Astrocyte (in vitro differentiated cells and primary cell): ENCODE results near the gene NCBP2L. TPM values are rescaled to one million over a fixed set of nuclear protein-coding genes. Genes with fewer than 3 reads are reported as not detected.
A peak's percentile ranks its signal among the peaks of the same experiment; 100 is the strongest.

Experiments used
- DNase-seq: peaks from one replicate; pipeline ENCODE4 v3.0.0-alpha.2; 2010; ENCODE audit warnings: low read depth
- FAIRE-seq: peaks from 2 replicates; lab custom pipeline; 2011; peaks lifted over from hg19 to GRCh38; lab: Jason Lieb, UNC
- H2AFZ ChIP-seq: 2 replicates; pipeline ENCODE4 v1.6.0; 2012; ENCODE audit warnings: low read depth, low read length, inconsistent platforms
- H3K27ac ChIP-seq: 2 replicates; pipeline ENCODE4 v1.5.1; 2011; ENCODE audit warnings: low read depth, low read length, inconsistent platforms
- H3K27me3 ChIP-seq: 2 replicates; pipeline ENCODE4 v1.6.0; 2011; ENCODE audit warnings: low read length, inconsistent platforms; ENCODE audit not compliant: insufficient read depth
- H3K36me3 ChIP-seq: 2 replicates; pipeline ENCODE4 v1.5.1; 2011; ENCODE audit warnings: low read length, inconsistent platforms; ENCODE audit not compliant: insufficient read depth
- H3K4me1 ChIP-seq: 2 replicates; pipeline ENCODE4 v1.5.1; 2011; ENCODE audit warnings: low read length, inconsistent platforms; ENCODE audit not compliant: insufficient read depth
- H3K4me2 ChIP-seq: 2 replicates; pipeline ENCODE4 v1.6.0; 2012; ENCODE audit warnings: low read length, inconsistent platforms
- H3K4me3 ChIP-seq: 2 replicates; pipeline ENCODE4 v1.5.1; 2011; ENCODE audit warnings: low read depth, mild to moderate bottlenecking, low read length, inconsistent platforms; ENCODE audit not compliant: insufficient read depth
- H3K79me2 ChIP-seq: 2 replicates; pipeline ENCODE4 v1.6.0; 2012; ENCODE audit warnings: mild to moderate bottlenecking, low read length, inconsistent platforms; ENCODE audit not compliant: insufficient read depth
- H3K9ac ChIP-seq: 2 replicates; pipeline ENCODE4 v1.6.0; 2012; ENCODE audit warnings: mild to moderate bottlenecking, low read length, inconsistent platforms
- H3K9me3 ChIP-seq: 2 replicates; pipeline ENCODE4 v1.5.1; 2012; ENCODE audit warnings: low read depth, mild to moderate bottlenecking, low read length, inconsistent platforms; ENCODE audit not compliant: insufficient read depth
- H4K20me1 ChIP-seq: 2 replicates; pipeline ENCODE4 v1.6.0; 2012; ENCODE audit warnings: low read length, inconsistent platforms; ENCODE audit not compliant: insufficient read depth
- H3K27ac Mint-ChIP-seq: one replicate; pipeline ENCODE4 v1.8.0; 2021; ENCODE audit warnings: mild to moderate bottlenecking, mixed read lengths; ENCODE audit not compliant: unreplicated experiment
- H3K27me3 Mint-ChIP-seq: one replicate; pipeline ENCODE4 v1.8.0; 2021; ENCODE audit warnings: low read depth, mixed read lengths; ENCODE audit not compliant: unreplicated experiment
- H3K36me3 Mint-ChIP-seq: one replicate; pipeline ENCODE4 v1.8.0; 2021; ENCODE audit warnings: low read depth, mixed read lengths; ENCODE audit not compliant: unreplicated experiment
- H3K4me1 Mint-ChIP-seq: one replicate; pipeline ENCODE4 v1.8.0; 2021; ENCODE audit warnings: low read depth, mixed read lengths; ENCODE audit not compliant: unreplicated experiment
- H3K4me3 Mint-ChIP-seq: one replicate; pipeline ENCODE4 v1.8.0; 2021; ENCODE audit warnings: mild to moderate bottlenecking, moderate library complexity, mixed read lengths; ENCODE audit not compliant: unreplicated experiment
- H3K9me3 Mint-ChIP-seq: one replicate; pipeline ENCODE4 v1.8.0; 2021; ENCODE audit warnings: mild to moderate bottlenecking, mixed read lengths; ENCODE audit not compliant: unreplicated experiment
- CTCF ChIP-seq: IDR thresholded peaks from 2 replicates; pipeline ENCODE4 v1.5.1; 2011; ENCODE audit warnings: low read depth, mild to moderate bottlenecking, inconsistent platforms, low read length, moderate library complexity; ENCODE audit not compliant: insufficient read depth
- EZH2 ChIP-seq: IDR thresholded peaks from 2 replicates; pipeline ENCODE4 v1.6.1; 2012; ENCODE audit warnings: mild to moderate bottlenecking, low read length, inconsistent platforms; ENCODE audit not compliant: insufficient read depth
- total RNA-seq: library from RNA; stranded (reverse); gene quantifications from 2 replicates; pipeline ENCODE4 v1.2.1, GENCODE V29; 2021

Gene NCBP2L
- total RNA-seq, 1 donor from 2014 or later = not detected

- FAIRE-seq (no peak), DNase-seq (no peak)
- H3K27me3 Mint-ChIP-seq = peaks cover 13% of the 10 kb centered on the region
- Histone ChIP-seq H2AFZ (no peak overlapping the region), H3K4me2 (no peak overlapping the region), H3K79me2 (no peaks in the 10 kb centered on the region), H3K9ac (no peak overlapping the region), H3K27ac (no peak overlapping the region), H3K36me3 (no peaks in the 10 kb centered on the region), H3K4me1 (peaks cover 5% of the 10 kb centered on the region), H3K27me3 (peaks cover 31% of the 10 kb centered on the region), H3K9me3 (no peaks in the 10 kb centered on the region), H4K20me1 (no peaks in the 10 kb centered on the region), H3K4me3 (no peak overlapping the region)
- H3K27ac Mint-ChIP-seq = no peak overlapping the region
- H3K4me1 Mint-ChIP-seq = no peaks in the 10 kb centered on the region
- no peaks in the 10 kb centered on the region for H3K9me3 Mint-ChIP-seq
- no peak for TF ChIP-seq EZH2
- TF ChIP-seq CTCF = no peak
- no peak overlapping the region for H3K4me3 Mint-ChIP-seq
- H3K36me3 Mint-ChIP-seq = no peaks in the 10 kb centered on the region
Observed at GRCh38 chrX:107773206-107773605, 4.3 kb upstream of the NCBP2L start.

GRCh38 chrX:107773906-107774435, 3.6 kb upstream of the NCBP2L start:
- Histone ChIP-seq H3K79me2 (no peaks in the 10 kb centered on the region), H4K20me1 (no peaks in the 10 kb centered on the region), H3K4me1 (peaks cover 5% of the 10 kb centered on the region), H3K9me3 (no peaks in the 10 kb centered on the region), H3K36me3 (no peaks in the 10 kb centered on the region), H3K27ac (no peak overlapping the region), H2AFZ (no peak overlapping the region), H3K4me2 (no peak overlapping the region), H3K9ac (no peak overlapping the region), H3K27me3 (peaks cover 31% of the 10 kb centered on the region), H3K4me3 (no peak overlapping the region)
- no peak overlapping the region for H3K4me3 Mint-ChIP-seq
- TF ChIP-seq CTCF (no peak), EZH2 (no peak)
- H3K27me3 Mint-ChIP-seq = peaks cover 9% of the 10 kb centered on the region
- H3K4me1 Mint-ChIP-seq = no peaks in the 10 kb centered on the region
- no peak for DNase-seq
- no peaks in the 10 kb centered on the region for H3K9me3 Mint-ChIP-seq
- no peaks in the 10 kb centered on the region for H3K36me3 Mint-ChIP-seq
- H3K27ac Mint-ChIP-seq = no peak overlapping the region
- no peak for FAIRE-seq

- no peak overlapping the region for H3K4me3 Mint-ChIP-seq
- H3K36me3 Mint-ChIP-seq = no peaks in the 10 kb centered on the region
- FAIRE-seq = no peak
- H4K20me1 ChIP-seq = no peaks in the 10 kb centered on the region
- no peaks in the 10 kb centered on the region for H3K4me1 Mint-ChIP-seq
- no peaks in the 10 kb centered on the region for H3K79me2 ChIP-seq
- H3K9me3 ChIP-seq = no peaks in the 10 kb centered on the region
- no peak for DNase-seq
- H3K4me2 ChIP-seq = peak overlapping the region; percentile 89
- H3K27ac ChIP-seq = no peak overlapping the region
- H3K4me1 ChIP-seq = peaks cover 5% of the 10 kb centered on the region
- H3K4me3 ChIP-seq = peak overlapping the region; percentile 46
- H3K27me3 Mint-ChIP-seq = peaks cover 9% of the 10 kb centered on the region
- H2AFZ ChIP-seq = peak overlapping the region; percentile 52
- TF ChIP-seq EZH2 (peak; percentile 54), CTCF (no peak)
- H3K27me3 ChIP-seq = peaks cover 31% of the 10 kb centered on the region
- H3K9ac ChIP-seq = no peak overlapping the region
- H3K9me3 Mint-ChIP-seq = no peaks in the 10 kb centered on the region
- H3K27ac Mint-ChIP-seq = no peak overlapping the region
- no peaks in the 10 kb centered on the region for H3K36me3 ChIP-seq
Observed at GRCh38 chrX:107775000-107775733, 2.4 kb upstream of the NCBP2L start.
